ENCODE data around the gene INCENP.

Gene INCENP

DNA sequence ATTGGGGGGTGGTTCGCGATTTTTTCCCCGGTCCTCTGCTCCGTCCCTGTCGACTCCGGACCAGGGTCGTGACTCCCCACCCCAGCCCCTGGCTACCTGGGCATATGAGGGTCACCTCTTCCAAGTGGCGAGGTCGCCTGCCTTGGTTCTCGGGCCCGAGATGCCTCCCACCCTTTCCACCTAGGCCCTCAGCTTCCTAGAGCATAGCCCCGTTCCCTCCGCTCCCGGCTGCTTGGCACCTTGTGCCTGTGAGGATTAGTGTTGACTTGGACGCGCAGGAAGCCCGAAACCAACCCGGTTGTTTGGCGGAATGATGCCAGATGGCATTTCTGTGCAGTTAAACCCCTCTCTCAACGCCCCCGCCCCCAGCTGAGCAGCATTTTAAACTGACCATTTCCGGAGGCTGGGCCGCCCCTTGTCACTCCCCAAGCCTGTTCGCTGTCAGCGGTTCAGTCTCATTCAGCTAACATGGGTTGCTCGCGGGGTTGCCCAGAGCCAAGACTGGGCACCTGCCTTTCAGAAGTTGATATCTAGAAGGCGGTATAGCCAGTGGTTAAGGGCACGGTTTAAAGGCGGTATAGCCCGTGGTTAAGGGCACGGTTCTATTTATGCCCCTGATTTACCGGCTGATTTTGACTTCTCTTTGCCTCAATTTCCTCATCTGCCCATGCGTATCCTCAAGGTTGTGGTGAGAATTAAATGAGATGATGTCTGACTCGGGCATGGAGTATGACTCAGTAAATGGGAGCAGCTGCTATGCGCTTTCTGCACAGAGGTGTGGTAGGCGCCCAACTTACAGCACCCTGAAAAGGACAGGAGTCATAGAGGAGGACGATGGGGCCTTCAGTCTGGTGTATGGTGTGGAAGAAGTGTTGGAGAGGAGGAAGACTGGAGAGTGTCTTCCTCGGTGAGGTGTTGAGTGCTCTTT lies 639 bp downstream of the INCENP start:
- DNase-seq: peak; percentile 53 to 75 (median 58)

DNA sequence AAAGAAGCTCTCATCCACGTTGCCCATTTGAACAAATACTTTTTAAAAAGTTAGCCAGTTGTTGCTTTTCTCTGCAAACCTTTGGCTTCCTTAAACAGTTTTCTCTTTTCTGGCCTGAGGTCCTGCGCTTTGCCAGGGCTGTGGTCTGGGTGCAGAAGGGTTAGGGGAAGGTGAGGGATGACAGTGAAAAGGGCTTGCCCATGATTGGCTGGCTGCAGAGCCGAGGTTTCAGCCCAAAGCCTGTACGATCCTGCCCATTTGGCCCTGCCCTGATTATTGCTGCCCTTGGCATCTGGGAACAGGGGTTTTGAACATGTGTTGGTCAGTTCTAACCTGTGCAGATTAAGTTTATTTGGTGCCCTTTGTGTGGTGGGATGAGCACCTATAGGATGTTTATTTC lies 1.5 kb downstream of the INCENP start:
- no peak for DNase-seq

DNA sequence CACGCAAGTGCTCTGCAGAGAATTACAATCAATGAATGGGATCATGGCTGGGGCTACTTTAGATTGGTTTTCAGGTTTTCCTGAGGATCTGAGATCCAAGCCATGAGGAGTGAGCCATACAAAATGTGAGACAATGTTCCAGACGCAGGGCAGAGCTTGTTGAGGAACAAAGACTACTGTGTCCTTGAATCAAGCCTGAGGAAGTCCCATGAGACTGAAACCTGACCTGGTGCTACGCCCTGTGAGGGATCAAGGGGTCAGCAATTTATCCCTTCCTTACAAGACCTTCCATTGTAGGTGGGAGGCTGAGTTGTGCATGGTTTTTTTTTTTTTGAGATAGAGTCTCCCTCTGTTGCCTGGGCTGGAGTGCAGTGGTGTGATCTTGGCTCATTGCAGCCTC lies 2.1 kb downstream of the INCENP start:
- DNase-seq: no peak

DNA sequence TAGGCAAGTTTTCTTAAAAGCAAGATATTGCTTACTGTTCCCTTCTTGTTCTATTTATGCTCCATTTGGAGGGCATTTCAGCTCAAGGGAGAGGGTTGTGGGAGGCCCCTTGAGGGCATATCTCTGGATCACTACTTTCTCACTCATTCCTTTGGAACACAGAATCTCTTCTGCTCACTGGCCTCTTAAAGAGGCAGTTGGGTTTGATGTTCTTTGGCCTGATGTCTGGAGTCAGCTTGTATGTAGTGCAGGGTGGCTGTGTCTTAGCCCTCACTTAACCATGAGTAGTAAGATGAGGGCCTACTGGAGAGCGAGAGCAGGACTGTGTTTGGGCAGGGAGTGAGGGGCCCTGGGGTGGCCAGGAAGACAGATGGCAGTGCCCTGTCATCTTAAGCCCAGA lies 3.6 kb downstream of the INCENP start:
- no peak for DNase-seq

DNA sequence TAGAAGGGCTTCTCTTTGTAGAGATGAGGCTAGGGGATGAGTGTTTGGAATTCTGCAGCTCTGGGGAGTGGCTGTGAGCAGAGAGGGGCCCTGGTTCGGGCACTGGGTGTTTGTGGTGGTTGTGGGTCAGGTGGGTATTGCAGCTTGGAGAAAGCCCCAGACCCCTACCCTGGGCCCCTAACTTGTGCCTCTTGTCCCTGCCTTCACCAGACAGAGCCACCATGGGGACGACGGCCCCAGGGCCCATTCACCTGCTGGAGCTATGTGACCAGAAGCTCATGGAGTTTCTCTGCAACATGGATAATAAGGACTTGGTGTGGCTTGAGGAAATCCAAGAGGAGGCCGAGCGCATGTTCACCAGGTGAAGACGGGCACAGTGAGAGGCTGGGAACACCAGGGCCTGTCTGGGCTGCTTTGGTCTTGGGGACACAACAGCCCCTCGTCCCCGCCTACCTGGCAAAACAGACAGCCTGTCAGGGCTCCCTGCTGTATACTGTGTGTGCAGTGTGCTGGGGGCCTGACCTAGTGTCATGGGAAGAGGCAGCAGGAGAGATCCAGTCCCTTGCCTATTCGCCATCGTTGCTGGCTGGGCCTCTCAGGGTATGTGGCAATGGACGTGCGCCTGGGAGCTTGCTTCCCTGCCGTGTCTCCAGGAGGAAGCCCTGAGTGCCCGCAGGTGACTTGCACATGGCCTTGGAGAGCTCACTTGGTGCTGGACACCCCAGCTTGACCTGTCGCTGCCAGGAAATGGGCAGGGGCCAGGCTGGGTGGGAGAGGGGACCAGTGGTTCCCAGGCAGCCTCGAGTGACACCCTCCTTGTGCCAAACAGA lies 4.3 kb downstream of the INCENP start:
- DNase-seq: no peak

DNA sequence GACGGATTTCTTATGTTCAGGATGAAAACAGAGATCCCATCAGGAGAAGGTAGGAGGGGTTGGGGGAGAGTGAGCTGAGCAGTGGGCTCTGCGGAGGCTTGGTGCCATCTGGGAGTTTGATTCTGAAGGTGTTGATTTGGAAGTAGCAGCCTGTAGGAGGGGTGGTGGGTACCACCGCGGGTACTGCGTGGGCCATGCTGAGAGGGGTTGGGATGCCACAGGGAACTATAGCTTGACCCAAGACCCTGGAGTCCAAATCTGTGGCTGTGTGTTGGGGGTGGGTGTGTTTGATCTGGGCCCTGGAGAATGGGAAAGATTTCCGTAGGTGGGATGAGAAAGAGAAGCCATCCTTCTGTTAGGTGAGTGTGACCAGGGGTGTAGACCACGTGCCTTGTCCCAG lies 5.0 kb downstream of the INCENP start:
- DNase-seq: no peak

DNA sequence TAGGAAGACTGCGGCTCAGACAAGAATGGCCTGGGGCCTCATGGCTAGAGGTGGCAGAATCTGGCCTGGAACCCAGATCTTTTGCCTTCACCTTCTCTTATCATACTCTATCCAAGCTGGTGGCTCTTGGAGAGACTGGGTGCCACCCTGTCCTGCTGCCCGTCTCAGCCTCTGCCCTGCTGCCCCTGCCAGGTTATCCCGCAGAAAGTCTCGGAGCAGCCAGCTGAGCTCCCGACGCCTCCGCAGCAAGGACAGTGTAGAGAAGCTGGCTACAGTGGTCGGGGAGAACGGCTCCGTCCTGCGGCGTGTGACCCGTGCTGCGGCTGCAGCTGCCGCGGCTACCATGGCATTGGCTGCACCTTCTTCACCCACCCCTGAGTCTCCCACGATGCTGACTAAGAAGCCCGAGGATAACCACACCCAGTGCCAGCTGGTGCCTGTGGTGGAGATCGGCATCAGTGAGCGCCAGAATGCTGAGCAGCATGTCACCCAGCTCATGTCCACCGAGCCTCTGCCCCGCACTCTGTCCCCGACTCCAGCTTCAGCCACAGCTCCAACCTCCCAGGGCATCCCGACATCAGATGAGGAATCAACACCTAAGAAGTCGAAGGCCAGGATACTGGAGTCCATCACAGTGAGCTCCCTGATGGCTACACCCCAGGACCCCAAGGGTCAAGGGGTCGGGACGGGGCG lies 5.9 kb downstream of the INCENP start:
- DNase-seq: no peak

DNA sequence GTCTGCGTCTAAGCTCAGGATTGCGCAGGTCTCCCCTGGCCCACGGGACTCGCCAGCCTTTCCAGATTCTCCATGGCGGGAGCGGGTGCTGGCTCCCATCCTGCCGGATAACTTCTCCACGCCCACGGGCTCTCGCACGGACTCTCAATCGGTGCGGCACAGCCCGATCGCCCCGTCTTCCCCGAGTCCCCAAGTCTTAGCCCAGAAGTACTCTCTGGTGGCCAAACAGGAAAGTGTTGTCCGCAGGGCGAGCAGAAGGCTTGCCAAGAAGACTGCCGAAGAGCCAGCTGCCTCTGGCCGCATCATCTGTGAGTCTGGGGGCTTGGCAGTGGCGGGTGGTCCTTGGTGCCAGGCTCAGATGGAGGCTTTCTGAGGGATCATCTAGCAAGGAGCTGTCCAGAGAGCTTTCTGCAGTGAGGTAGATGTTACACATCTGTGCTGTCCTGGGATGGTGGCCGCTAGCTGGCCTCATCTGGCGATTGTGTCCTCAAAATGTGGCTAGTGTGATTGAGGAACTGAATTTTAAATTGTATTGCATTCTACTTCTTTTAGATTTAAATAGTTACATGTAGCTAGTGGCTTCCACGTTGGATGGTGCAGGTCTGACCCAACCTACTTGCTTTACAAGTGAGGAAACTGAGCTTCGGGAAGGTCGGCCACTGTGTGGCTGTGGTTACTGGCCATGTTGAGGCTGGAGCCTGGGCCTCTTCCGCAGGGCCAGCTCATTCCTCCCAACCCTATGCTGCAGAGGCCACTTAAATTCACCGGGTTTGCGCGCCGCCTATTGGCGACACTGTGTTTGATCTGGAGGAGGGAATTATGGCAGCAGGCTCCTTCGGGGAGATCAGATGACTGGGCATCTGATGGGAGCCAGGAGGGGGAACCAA lies 6.7 kb downstream of the INCENP start:
- no peak for DNase-seq

DNA sequence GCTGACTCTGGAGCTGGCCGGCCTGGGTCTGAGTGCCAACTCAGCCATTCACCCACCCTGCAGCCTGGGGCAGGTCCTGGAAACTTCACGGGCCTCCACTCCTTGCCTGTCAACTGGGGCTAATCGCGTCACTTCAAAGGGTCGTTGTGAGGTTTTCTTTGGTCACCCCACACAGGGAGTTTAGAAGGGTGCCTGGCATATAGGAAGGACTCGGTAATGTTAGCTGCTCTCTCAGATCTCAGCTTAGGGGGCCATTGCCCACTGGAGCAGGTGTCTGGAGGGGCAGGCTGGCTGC lies 7.3 kb downstream of the INCENP start:
- DNase-seq: no peak

DNA sequence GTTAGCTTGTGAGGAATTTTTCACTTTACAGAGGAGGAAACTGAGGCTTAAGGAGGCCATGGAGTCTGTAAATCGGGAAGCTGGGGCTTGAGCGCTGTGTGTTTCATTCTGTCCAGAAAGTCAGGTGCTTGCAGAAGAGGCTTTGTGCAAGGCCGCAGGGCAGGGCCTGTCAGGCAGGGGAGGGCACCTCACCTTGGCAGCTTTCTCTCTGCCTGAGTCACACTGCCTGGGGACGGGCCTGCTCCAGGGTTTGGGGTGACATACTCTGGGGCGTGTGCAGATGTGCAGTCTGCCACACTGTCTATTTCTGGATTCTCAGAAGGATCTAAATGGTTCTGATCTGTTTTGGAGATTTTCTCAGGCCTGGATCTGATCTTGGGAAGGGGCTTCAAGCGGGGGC lies 8.4 kb downstream of the INCENP start:
- no peak for DNase-seq

DNA sequence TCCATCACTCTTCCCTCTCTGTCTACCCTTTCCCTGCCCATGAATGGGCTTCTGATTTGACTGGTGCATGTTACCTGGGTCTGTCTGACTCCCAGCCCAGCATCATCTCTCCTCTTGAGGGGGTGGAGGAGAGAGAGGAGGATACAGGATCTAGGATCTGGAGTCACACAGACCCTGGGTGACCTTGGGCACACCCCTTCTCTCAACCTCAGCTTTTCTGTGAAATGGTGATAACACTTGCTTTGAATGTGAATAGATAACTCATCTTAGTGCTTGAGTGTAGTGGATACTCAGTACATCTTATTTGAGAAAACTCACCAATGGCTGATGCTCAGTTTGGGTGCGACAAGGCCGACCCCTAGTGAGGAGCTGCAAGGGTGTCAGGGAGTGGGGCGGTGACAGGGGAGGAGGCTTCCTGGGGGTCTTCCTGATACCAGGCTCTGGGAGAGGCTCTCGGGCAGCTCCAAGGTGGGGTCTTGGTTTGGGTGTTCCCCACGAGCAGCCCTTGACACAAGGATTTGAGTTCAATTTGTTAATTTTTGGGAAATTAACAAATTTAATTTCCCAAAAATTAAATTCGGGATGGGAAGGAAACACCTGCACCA lies 9.0 kb downstream of the INCENP start:
- no peak for DNase-seq

DNA sequence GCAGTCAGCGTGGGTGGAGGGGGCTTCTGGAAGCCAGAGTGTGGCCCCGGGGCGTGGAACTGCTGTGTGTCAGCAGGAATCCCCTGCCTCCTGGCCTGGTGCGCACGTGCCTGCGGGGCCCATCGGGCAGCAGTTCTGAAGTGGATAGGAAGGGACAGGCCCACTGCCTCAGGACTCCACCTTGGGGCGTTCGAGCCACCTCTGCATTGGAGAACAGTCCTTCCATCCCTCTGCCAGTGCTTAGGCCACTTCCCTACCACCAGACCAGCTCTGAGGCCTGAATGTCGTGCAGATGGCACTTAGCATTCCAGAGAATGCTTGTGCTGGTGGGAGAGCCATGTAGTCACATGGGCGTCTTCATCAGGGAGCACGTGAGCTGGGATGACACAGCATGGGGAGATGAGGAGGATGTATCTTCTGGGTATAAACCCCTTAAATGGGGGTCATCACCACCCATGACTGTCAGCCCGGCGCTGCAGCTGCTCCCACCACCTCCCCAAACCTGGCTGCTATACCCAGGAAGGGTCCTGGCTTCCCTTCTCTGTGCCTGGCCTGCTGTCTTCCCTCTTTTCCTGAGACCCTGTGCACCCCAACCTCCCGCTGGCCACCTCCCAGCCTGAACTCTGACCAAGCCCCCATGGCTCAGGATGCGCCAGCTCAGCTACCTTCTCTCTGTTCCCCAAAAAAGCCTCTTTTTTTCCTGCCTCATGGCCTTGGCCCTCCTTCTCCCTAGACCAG lies 9.7 kb downstream of the INCENP start:
- no peak for DNase-seq

DNA sequence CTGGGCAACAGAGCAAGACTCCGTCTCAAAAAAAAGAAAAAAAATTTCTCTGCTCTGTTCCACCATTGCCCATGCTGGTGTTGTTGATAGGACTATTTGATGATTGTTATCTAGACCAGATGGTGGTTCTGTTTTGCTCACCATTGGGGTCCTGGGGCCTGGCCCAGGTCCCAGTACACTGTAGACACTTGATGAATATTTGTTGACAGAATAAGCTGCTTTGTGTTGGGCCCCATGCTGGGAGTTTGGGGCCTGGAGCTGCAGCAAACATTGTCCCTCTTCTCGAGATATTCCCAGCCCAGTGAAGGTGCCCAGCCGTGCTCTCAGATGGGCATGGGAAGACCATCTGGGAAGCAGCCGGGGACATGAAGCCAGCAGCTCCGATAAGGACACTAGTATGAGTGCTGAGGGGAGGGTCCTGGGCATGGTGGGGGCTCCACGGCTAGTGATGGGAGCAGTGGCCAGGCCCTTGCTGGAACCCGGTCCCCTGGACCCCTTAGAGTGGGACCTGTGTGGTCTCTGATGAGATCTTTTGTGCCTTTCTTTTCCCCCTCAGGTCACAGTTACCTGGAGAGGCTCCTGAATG lies 13.6 kb downstream of the INCENP start:
- no peak for DNase-seq

DNA sequence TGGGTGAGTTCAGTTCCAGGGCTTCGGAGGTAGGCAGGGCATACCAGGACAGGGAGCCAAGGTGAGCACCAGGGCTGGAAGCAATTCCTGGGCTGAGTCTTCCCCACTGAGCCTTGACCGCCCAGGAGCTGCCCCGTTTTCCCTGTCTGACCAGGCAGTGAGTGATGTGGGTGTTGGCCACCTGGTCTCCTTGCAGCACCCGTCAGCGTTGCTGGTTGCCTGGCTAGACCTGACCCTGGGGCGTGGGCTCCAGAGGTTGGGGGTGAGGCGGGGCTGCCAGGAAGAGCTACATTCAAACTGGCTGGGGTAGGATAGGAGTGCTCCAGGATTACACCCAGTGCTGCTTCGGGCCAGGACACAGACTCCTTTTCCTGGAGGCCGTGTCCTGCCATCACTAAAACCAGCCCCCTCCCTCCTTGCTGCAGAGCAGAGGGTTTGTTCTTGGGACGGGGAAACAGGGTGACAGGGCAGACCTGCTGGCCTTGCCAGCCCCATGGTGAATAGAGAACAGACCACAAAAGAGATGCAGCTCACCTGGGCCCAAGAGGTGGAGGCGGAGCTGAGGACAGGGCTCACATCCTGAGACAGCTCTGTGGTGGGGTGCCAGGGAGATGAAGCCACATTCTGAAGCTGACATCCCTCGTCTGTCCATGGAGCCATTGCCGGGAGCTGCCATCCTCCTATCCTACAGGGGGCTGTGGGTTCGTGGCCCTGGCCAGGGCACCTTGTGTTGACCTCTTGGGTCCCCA lies 14.2 kb downstream of the INCENP start:
- DNase-seq: no peak

DNA sequence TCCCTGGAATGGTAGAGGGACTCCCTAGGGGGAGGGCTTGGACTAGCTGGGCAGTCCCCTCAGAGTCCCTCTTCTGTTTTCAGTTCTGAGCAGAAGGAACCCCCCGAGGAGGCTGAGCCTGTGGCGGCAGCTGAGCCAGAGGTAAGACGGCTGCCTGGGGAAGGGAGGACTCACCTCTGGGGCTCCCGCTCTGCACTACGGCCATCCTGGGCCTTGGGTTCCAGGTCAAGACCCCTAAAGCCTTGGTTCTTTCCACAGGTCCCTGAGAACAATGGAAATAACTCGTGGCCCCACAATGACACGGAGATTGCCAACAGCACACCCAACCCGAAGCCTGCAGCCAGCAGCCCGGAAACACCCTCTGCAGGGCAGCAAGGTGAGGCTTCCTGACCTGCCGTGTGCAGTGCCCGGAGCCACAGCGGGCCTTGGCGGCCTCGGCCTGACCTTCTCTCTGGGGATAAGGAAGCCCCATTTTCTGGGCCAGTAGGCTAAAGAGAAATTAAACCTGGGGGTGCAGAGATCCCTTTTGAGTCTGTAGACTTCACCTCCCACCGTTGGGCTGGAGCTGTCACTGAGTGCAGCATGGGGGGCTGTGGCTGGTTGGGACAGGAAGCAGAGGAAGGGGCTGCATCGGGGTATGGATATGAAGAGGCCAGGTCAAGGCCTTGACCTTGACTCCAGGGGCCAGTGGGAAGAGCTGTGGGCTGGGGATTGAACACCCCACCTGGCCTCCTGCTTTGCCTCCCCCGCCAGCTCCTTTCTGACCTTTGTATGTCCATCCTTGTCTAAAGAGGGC lies 15.0 kb downstream of the INCENP start:
- no peak for DNase-seq

DNA sequence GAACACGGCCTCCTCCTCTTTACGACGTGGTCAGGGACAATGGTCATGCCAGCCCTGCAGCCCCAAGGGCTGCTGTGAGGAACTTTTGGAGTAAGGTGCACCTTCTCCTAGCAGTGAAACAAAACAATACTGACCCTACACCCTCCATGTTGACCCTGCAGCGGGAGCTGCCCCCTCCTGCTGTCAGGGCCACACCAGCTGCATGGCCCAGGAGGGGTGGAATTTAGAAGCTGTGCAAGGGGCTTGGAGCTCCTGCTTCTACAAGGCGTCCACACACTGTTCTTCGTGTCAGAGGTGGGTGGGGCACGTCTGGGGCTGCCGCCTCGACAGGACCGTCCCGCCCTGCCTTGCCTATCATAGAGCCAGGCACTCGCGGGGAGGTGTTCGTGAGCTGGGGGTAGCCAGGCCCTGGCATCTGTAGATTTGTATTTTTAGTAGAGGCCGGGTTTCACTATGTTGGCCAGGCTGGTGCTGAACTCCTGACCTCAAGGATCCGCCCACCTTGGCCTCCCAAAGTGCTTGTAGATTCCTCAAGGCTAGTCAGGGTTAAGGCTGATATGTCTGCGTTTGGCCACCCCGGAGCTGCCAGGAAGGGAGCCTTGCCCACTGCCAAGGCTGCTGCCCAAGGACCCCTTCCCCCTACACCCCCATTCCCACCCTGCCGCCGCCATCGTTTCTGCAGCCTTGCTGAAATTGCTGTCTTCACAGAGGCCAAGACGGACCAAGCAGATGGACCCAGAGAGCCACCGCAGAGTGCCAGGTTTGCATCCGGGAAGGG lies 15.9 kb downstream of the INCENP start:
- DNase-seq: no peak

DNA sequence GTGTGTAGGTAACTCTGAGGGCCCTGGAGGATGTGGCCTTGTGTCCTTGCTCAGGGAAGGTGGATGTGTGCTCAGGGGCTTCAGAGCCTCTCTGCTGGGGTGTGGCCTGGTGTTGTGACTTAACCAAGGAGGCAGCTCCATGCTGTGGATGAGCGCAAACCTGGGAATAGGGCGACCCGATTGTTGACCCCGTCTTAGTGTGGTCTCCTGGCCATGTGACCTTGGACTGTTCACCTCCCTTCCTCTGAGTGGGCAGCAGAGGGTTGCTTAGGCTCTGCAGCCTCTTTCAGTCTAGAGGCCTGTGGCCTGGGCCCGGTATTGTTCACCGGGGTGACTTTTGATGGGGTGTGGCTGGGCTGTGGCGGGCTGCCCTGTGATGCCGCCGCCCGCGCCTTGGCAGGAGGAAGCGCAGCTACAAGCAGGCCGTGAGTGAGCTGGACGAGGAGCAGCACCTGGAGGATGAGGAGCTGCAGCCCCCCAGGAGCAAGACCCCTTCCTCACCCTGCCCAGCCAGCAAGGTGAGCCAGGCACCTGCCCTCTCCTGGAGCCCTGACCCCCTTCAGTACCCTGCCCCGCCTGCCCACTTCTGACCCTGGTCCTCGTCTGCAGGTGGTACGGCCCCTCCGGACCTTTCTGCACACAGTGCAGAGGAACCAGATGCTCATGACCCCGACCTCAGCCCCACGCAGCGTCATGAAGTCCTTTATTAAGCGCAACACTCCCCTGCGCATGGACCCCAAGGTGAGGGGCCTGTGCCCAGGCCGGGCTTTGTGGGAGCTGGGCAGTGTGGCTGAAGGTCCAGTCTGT lies 16.7 kb downstream of the INCENP start:
- no peak for DNase-seq
